ENCODE results near the gene MDGA2. TPM values are rescaled to one million over a fixed set of nuclear protein-coding genes. Genes with fewer than 3 reads are reported as not detected.
A peak's percentile ranks its signal among the peaks of the same experiment; 100 is the strongest.

MDGA2 gene
- total RNA-seq, 2 experiments from 2014 or later, result not detected

DNA sequence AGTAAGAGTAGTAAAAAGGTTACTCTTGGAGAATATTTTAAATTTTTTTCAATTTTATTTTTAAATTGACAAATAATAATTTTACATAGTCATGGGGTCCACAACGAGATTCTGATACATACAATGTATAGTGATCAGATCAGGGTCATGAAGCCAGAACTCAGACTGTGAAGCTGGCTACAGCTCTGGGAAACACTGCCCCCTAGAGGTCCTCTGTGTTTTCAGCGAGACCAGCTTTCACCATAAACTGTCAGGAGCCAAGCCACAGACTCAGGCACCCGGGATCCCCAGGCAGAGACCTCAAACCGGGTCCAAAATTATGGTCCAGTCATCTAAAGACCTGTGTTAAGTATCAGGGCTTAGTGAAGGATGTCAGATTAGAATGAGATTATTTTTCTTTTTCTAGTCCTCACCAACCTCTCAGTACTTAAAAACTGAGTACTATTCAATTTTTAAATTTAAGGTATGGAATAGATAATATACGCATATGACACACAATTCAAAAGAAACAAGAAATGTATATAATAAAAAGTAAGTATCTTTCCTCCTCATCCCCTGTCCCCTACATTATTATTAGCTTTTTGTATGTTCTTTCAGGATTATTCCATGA lies 397.1 kb downstream of the MDGA2 start:
- H3K4me3 Mint-ChIP-seq, result no peak overlapping the region
- H3K36me3 Mint-ChIP-seq (ENCODE audit: low read depth), result no peaks in the 10 kb centered on the region
- Histone ChIP-seq H3K27ac (ENCODE audit: low read depth in 1 of 2, low read length in 2 of 2) (no peak overlapping the region), H3K9me3 (ENCODE audit: control insufficient read depth in 1 of 2, insufficient read depth in 1 of 2, low read length in 2 of 2) (peaks cover 0 to 4% of the 10 kb centered on the region in 2 experiments), H3K27me3 (ENCODE audit: control insufficient read depth in 1 of 2, insufficient read depth in 2 of 2, low read length in 2 of 2) (no peaks in the 10 kb centered on the region), H3K4me3 (ENCODE audit: low read length) (no peak overlapping the region), H3K4me1 (ENCODE audit: insufficient read depth, low read length) (no peaks in the 10 kb centered on the region), H3K36me3 (ENCODE audit: insufficient read depth, low read length) (no peaks in the 10 kb centered on the region)
- CTCF ChIA-PET, result no interaction called here
- POLR2A ChIA-PET, result no interaction called here
- no peaks in the 10 kb centered on the region for H3K27me3 Mint-ChIP-seq
- no peak for ATAC-seq (ENCODE audit: poor library complexity)
- peaks cover 2% of the 10 kb centered on the region for H3K9me3 Mint-ChIP-seq
- no peaks in the 10 kb centered on the region for H3K4me1 Mint-ChIP-seq (ENCODE audit: low read depth)
- no peak overlapping the region for H3K27ac Mint-ChIP-seq
- peak in 5 of 14 experiments; percentile 0 to 17 (median 4) for DNase-seq
- intact Hi-C loops (cut with DNase I, micrococcal nuclease), result no loop called here
- TF ChIP-seq CTCF (IDR thresholded peaks at IDR 0.05), result peak; percentile 34

GRCh38 chr14:47277703-47278102 lies 397.7 kb downstream of the MDGA2 start:
- no peaks in the 10 kb centered on the region for H3K27me3 ChIP-seq (ENCODE audit: control insufficient read depth in 1 of 2, insufficient read depth in 2 of 2, low read length in 2 of 2)
- no peaks in the 10 kb centered on the region for H3K9me3 Mint-ChIP-seq
- H3K27ac ChIP-seq (ENCODE audit: low read depth in 1 of 2, low read length in 2 of 2), result no peak overlapping the region
- H3K27me3 Mint-ChIP-seq, result no peaks in the 10 kb centered on the region
- TF ChIP-seq CTCF (IDR thresholded peaks at IDR 0.05), result no peak
- ChIA-PET CTCF (no interaction called here), POLR2A (no interaction called here)
- H3K36me3 Mint-ChIP-seq (ENCODE audit: low read depth), result no peaks in the 10 kb centered on the region
- no peak for DNase-seq
- ATAC-seq (ENCODE audit: poor library complexity), result no peak
- H3K4me3 ChIP-seq (ENCODE audit: low read length), result no peak overlapping the region
- no peaks in the 10 kb centered on the region for H3K4me1 ChIP-seq (ENCODE audit: insufficient read depth, low read length)
- H3K4me3 Mint-ChIP-seq, result no peak overlapping the region
- no peaks in the 10 kb centered on the region for H3K4me1 Mint-ChIP-seq (ENCODE audit: low read depth)
- intact Hi-C loops (cut with DNase I, micrococcal nuclease), result no loop called here
- no peaks in the 10 kb centered on the region for H3K36me3 ChIP-seq (ENCODE audit: insufficient read depth, low read length)
- H3K27ac Mint-ChIP-seq, result no peak overlapping the region
- H3K9me3 ChIP-seq (ENCODE audit: control insufficient read depth in 1 of 2, insufficient read depth in 1 of 2, low read length in 2 of 2), result peaks cover 0 to 4% of the 10 kb centered on the region in 2 experiments

- no peak for TF ChIP-seq CTCF (IDR thresholded peaks at IDR 0.05)
- intact Hi-C loops (cut with DNase I, micrococcal nuclease), result no loop called here
- no peaks in the 10 kb centered on the region for H3K36me3 Mint-ChIP-seq (ENCODE audit: low read depth)
- Histone ChIP-seq H3K9me3 (ENCODE audit: control insufficient read depth in 1 of 2, insufficient read depth in 1 of 2, low read length in 2 of 2) (no peaks in the 10 kb centered on the region), H3K36me3 (ENCODE audit: insufficient read depth, low read length) (no peaks in the 10 kb centered on the region), H3K4me3 (ENCODE audit: low read length) (no peak overlapping the region), H3K4me1 (ENCODE audit: insufficient read depth, low read length) (no peaks in the 10 kb centered on the region), H3K27me3 (ENCODE audit: control insufficient read depth in 1 of 2, insufficient read depth in 2 of 2, low read length in 2 of 2) (no peaks in the 10 kb centered on the region), H3K27ac (ENCODE audit: low read depth in 1 of 2, low read length in 2 of 2) (no peak overlapping the region)
- no peaks in the 10 kb centered on the region for H3K27me3 Mint-ChIP-seq
- H3K27ac Mint-ChIP-seq, result no peak overlapping the region
- POLR2A ChIA-PET, result no interaction called here
- H3K9me3 Mint-ChIP-seq, result no peaks in the 10 kb centered on the region
- ATAC-seq (ENCODE audit: poor library complexity) (no peak), DNase-seq (no peak)
- CTCF ChIA-PET, result no interaction called here
- H3K4me1 Mint-ChIP-seq (ENCODE audit: low read depth), result no peaks in the 10 kb centered on the region
- no peak overlapping the region for H3K4me3 Mint-ChIP-seq
Measured at GRCh38 chr14:47276931-47277330, 398.5 kb downstream of the MDGA2 start.

All from CD4-positive, alpha-beta T cell (primary cell).